ENCODE results near the gene DIS3L2. TPM values are rescaled to one million over a fixed set of nuclear protein-coding genes. Genes with fewer than 3 reads are reported as not detected.
A peak's percentile ranks its signal among the peaks of the same experiment; 100 is the strongest.

DIS3L2 gene
- total RNA-seq, 1 donor from 2014 or later, result 17.0 TPM

GRCh38 chr2:232203936-232204335 lies 242.4 kb downstream of the DIS3L2 start:
- no peaks in the 10 kb centered on the region for H3K27me3 ChIP-seq (ENCODE audit: low read depth)
- intact Hi-C loops (cut with micrococcal nuclease), result no loop called here
- DNase-seq, result no peak
- peaks cover 5% of the 10 kb centered on the region for H3K36me3 ChIP-seq
- no peak for TF ChIP-seq CTCF (IDR thresholded peaks at IDR 0.05; ENCODE audit: borderline replicate concordance)
- H3K4me3 ChIP-seq, result no peak overlapping the region
- H3K27ac ChIP-seq (replicated peaks), result peak overlapping the region; percentile 31
- peaks cover 18% of the 10 kb centered on the region for H3K4me1 ChIP-seq
- H3K9me3 ChIP-seq (replicated peaks), result no peaks in the 10 kb centered on the region

- peak; percentile 49 for DNase-seq
- intact Hi-C loops (cut with micrococcal nuclease), result no loop called here
- Histone ChIP-seq H3K27me3 (ENCODE audit: low read depth) (no peaks in the 10 kb centered on the region), H3K36me3 (peaks cover 5% of the 10 kb centered on the region), H3K27ac (replicated peaks) (peak overlapping the region; percentile 31), H3K4me1 (peaks cover 18% of the 10 kb centered on the region), H3K9me3 (replicated peaks) (no peaks in the 10 kb centered on the region), H3K4me3 (peak overlapping the region; percentile 22)
- TF ChIP-seq CTCF (IDR thresholded peaks at IDR 0.05; ENCODE audit: borderline replicate concordance), result no peak
These were observed 243.0 kb downstream of the DIS3L2 start for GRCh38 chr2:232204457-232204931.

GRCh38 chr2:232207174-232207573 lies 245.7 kb downstream of the DIS3L2 start:
- Histone ChIP-seq H3K36me3 (peaks cover 27% of the 10 kb centered on the region), H3K27ac (replicated peaks) (no peak overlapping the region), H3K4me3 (no peak overlapping the region), H3K27me3 (ENCODE audit: low read depth) (no peaks in the 10 kb centered on the region), H3K9me3 (replicated peaks) (no peaks in the 10 kb centered on the region), H3K4me1 (peaks cover 18% of the 10 kb centered on the region)
- no peak for TF ChIP-seq CTCF (IDR thresholded peaks at IDR 0.05; ENCODE audit: borderline replicate concordance)
- DNase-seq, result no peak
- intact Hi-C loops (cut with micrococcal nuclease), result no loop called here

- Histone ChIP-seq H3K4me3 (no peak overlapping the region), H3K9me3 (replicated peaks) (no peaks in the 10 kb centered on the region), H3K4me1 (peaks cover 7% of the 10 kb centered on the region), H3K27me3 (ENCODE audit: low read depth) (no peaks in the 10 kb centered on the region), H3K36me3 (peaks cover 28% of the 10 kb centered on the region), H3K27ac (replicated peaks) (no peak overlapping the region)
- intact Hi-C loops (cut with micrococcal nuclease), result no loop called here
- no peak for DNase-seq
- TF ChIP-seq CTCF (IDR thresholded peaks at IDR 0.05; ENCODE audit: borderline replicate concordance), result no peak
These were observed 248.8 kb downstream of the DIS3L2 start for GRCh38 chr2:232210306-232210705.

GRCh38 chr2:232211743-232212686 lies 250.5 kb downstream of the DIS3L2 start:
- peaks cover 28% of the 10 kb centered on the region for H3K36me3 ChIP-seq
- no peak for TF ChIP-seq CTCF (IDR thresholded peaks at IDR 0.05; ENCODE audit: borderline replicate concordance)
- DNase-seq, result no peak
- H3K4me1 ChIP-seq, result peaks cover 7% of the 10 kb centered on the region
- H3K4me3 ChIP-seq, result no peak overlapping the region
- H3K27ac ChIP-seq (replicated peaks), result no peak overlapping the region
- intact Hi-C loops (cut with micrococcal nuclease), result no loop called here
- H3K9me3 ChIP-seq (replicated peaks), result no peaks in the 10 kb centered on the region
- H3K27me3 ChIP-seq (ENCODE audit: low read depth), result no peaks in the 10 kb centered on the region

All from left ventricle myocardium inferior (tissue), 1 donor.